Measurements from ENCODE around the gene DNAJB11.
"Not testable (repeated sequence)": the region's sequence is repeated elsewhere in the genome, so short reads cannot be mapped to it uniquely, and the experiment has no call there.

Gene DNAJB11

GRCh38 chr3:186552408-186553031 is 18.0 kb upstream of the DNAJB11 start:
- no peak for DNase-seq

GRCh38 chr3:186564586-186564985 is 5.9 kb upstream of the DNAJB11 start:
- no peak for DNase-seq

GRCh38 chr3:186566772-186567071 is 3.8 kb upstream of the DNAJB11 start:
- DNase-seq, result no peak

- peak; percentile 97 for DNase-seq
These were observed 3.2 kb upstream of the DNAJB11 start, which contains the start of gene TBCCD1 for GRCh38 chr3:186567072-186567921. Gene TBCCD1 (minus strand): TSS chr3:186567339. CDS start chr3:186564329, 3,010 bp downstream.

- not testable (repeated sequence) for DNase-seq
These were observed 1.2 kb upstream of the DNAJB11 start for GRCh38 chr3:186569361-186569760.

- no peak for DNase-seq
These were observed 783 bp upstream of the DNAJB11 start for GRCh38 chr3:186569779-186570095.

GRCh38 chr3:186570941-186571643 is 572 bp downstream of the DNAJB11 start:
- no peak for DNase-seq

- DNase-seq, result no peak
These were observed 1.1 kb downstream of the DNAJB11 start for GRCh38 chr3:186571644-186572013.

GRCh38 chr3:186577521-186577920 is 7.0 kb downstream of the DNAJB11 start:
- DNase-seq, result no peak

- no peak for DNase-seq
These were observed 10.3 kb downstream of the DNAJB11 start for GRCh38 chr3:186580785-186581184.

GRCh38 chr3:186582541-186582940 is 12.0 kb downstream of the DNAJB11 start:
- no peak for DNase-seq

GRCh38 chr3:186583831-186584230 is 13.3 kb downstream of the DNAJB11 start:
- no peak for DNase-seq

GRCh38 chr3:186586245-186586644 is 15.7 kb downstream of the DNAJB11 start:
- DNase-seq, result not testable (repeated sequence)

GRCh38 chr3:186587183-186587582 is 16.7 kb downstream of the DNAJB11 start:
- DNase-seq, result no peak

GRCh38 chr3:186588632-186589031 is 18.1 kb downstream of the DNAJB11 start:
- DNase-seq, result no peak

GRCh38 chr3:186589121-186589520 is 18.6 kb downstream of the DNAJB11 start:
- no peak for DNase-seq

GRCh38 chr3:186589856-186590579 is 19.5 kb downstream of the DNAJB11 start:
- DNase-seq, result no peak

GRCh38 chr3:186590580-186591295 is 20.2 kb downstream of the DNAJB11 start:
- no peak for DNase-seq

GRCh38 chr3:186592682-186593081 is 22.2 kb downstream of the DNAJB11 start:
- DNase-seq, result no peak

GRCh38 chr3:186593862-186594261 is 23.3 kb downstream of the DNAJB11 start:
- no peak for DNase-seq

GRCh38 chr3:186594591-186595113 is 24.1 kb downstream of the DNAJB11 start:
- DNase-seq, result no peak

GRCh38 chr3:186596568-186597287 is 26.2 kb downstream of the DNAJB11 start:
- no peak for DNase-seq
